HepG2 (cell line): ENCODE measurements around the gene AKAP8. TPM values are rescaled to one million over a fixed set of nuclear protein-coding genes. Genes with fewer than 3 reads are reported as not detected.

ENCODE experiments used
- EZH2 ChIP-seq: conservative IDR thresholded peaks from 2 replicates; pipeline ENCODE4 v1.6.1; 2012; ENCODE audit warnings: mild to moderate bottlenecking, low read depth, low read length, moderate library complexity
- FOXJ3 ChIP-seq: sonication (generic); formaldehyde crosslinking; IDR thresholded peaks from 2 replicates; pipeline ENCODE4 v1.4.0; 2020; ENCODE audit warnings: missing genetic modification reagents, mild to moderate bottlenecking, borderline replicate concordance
- KAT8 ChIP-seq: IDR thresholded peaks from 2 replicates; pipeline ENCODE4 v1.6.1; 2016; ENCODE audit warnings: missing genetic modification reagents, missing compliant biosample characterization
- NFIB ChIP-seq: sonication (generic); formaldehyde crosslinking; IDR thresholded peaks from 2 replicates; pipeline ENCODE4 v1.9.0; 2021; ENCODE audit warnings: missing genetic modification reagents, mild to moderate bottlenecking, borderline replicate concordance
- TAF15 ChIP-seq: fragments of 200-400 bp; formaldehyde crosslinking; IDR thresholded peaks from one replicate; pipeline ENCODE4 v1.6.1; 2018; ENCODE audit warnings: mild to moderate bottlenecking, low read depth, low read length; ENCODE audit not compliant: poor library complexity, severe bottlenecking
- YEATS2 ChIP-seq: sonication (generic); formaldehyde crosslinking; IDR thresholded peaks from 2 replicates; pipeline ENCODE4 v1.4.0; 2020; ENCODE audit warnings: missing genetic modification reagents, borderline replicate concordance
- ZBTB1 ChIP-seq: sonication (generic); formaldehyde crosslinking; IDR thresholded peaks from 2 replicates; pipeline ENCODE4 v1.4.0; 2020; ENCODE audit warnings: missing genetic modification reagents, borderline replicate concordance
- ZNF10 ChIP-seq: sonication (generic); formaldehyde crosslinking; IDR thresholded peaks from 2 replicates; pipeline ENCODE4 v1.4.0; 2020; ENCODE audit warnings: mild to moderate bottlenecking, low read depth, missing genetic modification reagents, borderline replicate concordance
- ZNF564 ChIP-seq: sonication (generic); formaldehyde crosslinking; IDR thresholded peaks from 2 replicates; pipeline ENCODE4 v1.8.1; 2023; ENCODE audit warnings: mild to moderate bottlenecking, missing genetic modification reagents
- ZNF629 ChIP-seq: sonication (generic); formaldehyde crosslinking; conservative IDR thresholded peaks from 2 replicates; pipeline ENCODE4 v1.5.0; 2020; ENCODE audit warnings: missing genetic modification reagents
- ZNF773 ChIP-seq: sonication (generic); formaldehyde crosslinking; IDR thresholded peaks from 2 replicates; pipeline ENCODE4 v1.4.0; 2020; ENCODE audit warnings: missing genetic modification reagents, borderline replicate concordance
- polyA plus RNA-seq, 8 experiments: library from polyadenylated mRNA; depleted of rRNA in 3 of 8; stranded (reverse) in 7 of 8; unstranded in 1 of 8; fragments of >200 nt; fragmentation: Illumina TruSeq in 4 of 8; extraction: Trizol in 4 of 8; gene quantifications; 2 replicates each; pipeline versions ENCODE4 v1.2.1 to v1.2.3, GENCODE V29; 2011 to 2016; ENCODE audit warnings: low read depth in 4 of 8, missing spikeins in 1 of 8, mixed read lengths in 1 of 8; ENCODE audit not compliant: insufficient read depth in 1 of 8
- total RNA-seq, 5 experiments: library from RNA; depleted of rRNA; stranded (reverse); fragments of >200 nt; fragmentation: Illumina TruSeq; extraction: Trizol; gene quantifications; 2 replicates each; pipeline ENCODE4 v1.2.3, GENCODE V29; 2016; ENCODE audit warnings: low read depth in 1 of 5
- TF ChIP-seq, protein P1 (sequence below): sonication (generic); formaldehyde crosslinking; IDR thresholded peaks from 2 replicates; pipeline ENCODE4 v1.4.0; 2020; ENCODE audit warnings: missing genetic modification reagents
- TF ChIP-seq, protein P2 (sequence below): sonication (generic); formaldehyde crosslinking; IDR thresholded peaks from 2 replicates; pipeline ENCODE4 v1.4.0; 2020; ENCODE audit warnings: low read depth, mild to moderate bottlenecking, missing genetic modification reagents
- TF ChIP-seq, protein P3 (sequence below): sonication (generic); formaldehyde crosslinking; IDR thresholded peaks from 2 replicates; pipeline ENCODE4 v1.5.0; 2020; ENCODE audit warnings: mild to moderate bottlenecking, missing genetic modification reagents
- TF ChIP-seq, protein P4 (sequence below): sonication (generic); formaldehyde crosslinking; IDR thresholded peaks from 2 replicates; pipeline ENCODE4 v1.9.0; 2022; ENCODE audit warnings: low read depth, missing genetic modification reagents
- TF ChIP-seq, protein P5 (sequence below): sonication (generic); formaldehyde crosslinking; IDR thresholded peaks from 2 replicates; pipeline ENCODE4 v1.5.1; 2020; ENCODE audit warnings: mild to moderate bottlenecking, missing genetic modification reagents, moderate library complexity

AKAP8 gene
- total and polyA plus RNA-seq, 2 of the 13 experiments (the other 11 are each of a cell fraction or from before 2014, with no cell fraction given), result 15.9 to 22.1 TPM

DNA sequence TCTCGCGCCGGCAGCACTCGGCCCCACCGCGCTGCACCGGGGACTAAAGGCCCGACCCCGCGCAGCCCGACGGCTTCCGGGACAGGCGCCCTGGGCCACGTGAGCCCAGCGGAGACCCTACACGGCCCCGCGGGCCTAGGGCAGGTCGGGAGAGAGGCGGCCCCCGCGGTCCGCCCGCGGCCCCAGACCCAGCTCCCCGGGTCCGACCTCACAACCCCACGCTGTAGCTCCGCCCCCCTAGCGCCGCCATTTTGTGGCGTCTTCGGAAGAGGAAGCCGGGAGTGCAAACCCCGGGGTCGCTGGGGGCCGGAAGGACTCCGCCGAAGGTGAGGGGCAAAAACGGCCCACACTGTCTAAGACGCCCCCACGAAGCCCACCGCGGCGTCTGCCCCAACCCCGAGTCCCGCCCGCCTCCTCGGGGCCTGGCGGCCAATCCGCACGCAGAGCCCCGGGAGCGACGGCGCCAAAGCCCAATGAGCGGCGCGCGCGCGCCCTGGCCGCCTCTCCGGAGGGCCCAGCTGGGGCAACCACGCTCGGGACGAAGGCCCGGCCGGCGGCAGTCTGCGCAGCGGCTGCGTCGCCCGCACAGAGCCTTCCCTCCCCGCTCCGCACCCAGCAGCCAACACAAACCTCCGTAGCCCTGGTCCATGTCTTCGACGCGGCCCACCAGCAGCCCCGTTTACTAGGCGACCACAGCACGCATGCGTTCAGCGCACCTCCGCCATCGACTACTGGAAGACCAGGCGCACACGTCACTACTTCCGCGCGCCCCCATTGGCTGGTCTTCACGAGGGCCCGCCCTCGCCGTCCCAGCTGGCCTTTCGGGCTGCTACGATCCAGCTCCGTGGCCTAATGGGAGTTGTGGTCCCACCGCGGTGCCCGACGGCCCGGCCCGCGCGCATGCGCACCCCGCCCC is at the start of gene AKAP8 (continued):
- TF ChIP-seq, protein P1, sequence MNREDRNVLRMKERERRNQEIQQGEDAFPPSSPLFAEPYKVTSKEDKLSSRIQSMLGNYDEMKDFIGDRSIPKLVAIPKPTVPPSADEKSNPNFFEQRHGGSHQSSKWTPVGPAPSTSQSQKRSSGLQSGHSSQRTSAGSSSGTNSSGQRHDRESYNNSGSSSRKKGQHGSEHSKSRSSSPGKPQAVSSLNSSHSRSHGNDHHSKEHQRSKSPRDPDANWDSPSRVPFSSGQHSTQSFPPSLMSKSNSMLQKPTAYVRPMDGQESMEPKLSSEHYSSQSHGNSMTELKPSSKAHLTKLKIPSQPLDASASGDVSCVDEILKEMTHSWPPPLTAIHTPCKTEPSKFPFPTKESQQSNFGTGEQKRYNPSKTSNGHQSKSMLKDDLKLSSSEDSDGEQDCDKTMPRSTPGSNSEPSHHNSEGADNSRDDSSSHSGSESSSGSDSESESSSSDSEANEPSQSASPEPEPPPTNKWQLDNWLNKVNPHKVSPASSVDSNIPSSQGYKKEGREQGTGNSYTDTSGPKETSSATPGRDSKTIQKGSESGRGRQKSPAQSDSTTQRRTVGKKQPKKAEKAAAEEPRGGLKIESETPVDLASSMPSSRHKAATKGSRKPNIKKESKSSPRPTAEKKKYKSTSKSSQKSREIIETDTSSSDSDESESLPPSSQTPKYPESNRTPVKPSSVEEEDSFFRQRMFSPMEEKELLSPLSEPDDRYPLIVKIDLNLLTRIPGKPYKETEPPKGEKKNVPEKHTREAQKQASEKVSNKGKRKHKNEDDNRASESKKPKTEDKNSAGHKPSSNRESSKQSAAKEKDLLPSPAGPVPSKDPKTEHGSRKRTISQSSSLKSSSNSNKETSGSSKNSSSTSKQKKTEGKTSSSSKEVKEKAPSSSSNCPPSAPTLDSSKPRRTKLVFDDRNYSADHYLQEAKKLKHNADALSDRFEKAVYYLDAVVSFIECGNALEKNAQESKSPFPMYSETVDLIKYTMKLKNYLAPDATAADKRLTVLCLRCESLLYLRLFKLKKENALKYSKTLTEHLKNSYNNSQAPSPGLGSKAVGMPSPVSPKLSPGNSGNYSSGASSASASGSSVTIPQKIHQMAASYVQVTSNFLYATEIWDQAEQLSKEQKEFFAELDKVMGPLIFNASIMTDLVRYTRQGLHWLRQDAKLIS, result no peak
- TF ChIP-seq, protein P2, sequence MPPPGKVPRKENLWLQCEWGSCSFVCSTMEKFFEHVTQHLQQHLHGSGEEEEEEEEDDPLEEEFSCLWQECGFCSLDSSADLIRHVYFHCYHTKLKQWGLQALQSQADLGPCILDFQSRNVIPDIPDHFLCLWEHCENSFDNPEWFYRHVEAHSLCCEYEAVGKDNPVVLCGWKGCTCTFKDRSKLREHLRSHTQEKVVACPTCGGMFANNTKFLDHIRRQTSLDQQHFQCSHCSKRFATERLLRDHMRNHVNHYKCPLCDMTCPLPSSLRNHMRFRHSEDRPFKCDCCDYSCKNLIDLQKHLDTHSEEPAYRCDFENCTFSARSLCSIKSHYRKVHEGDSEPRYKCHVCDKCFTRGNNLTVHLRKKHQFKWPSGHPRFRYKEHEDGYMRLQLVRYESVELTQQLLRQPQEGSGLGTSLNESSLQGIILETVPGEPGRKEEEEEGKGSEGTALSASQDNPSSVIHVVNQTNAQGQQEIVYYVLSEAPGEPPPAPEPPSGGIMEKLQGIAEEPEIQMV, result no peak; the same call in 1 of the 2 replicates
- TF ChIP-seq ZNF564 (peak; percentile 54), FOXJ3 (CRISPR knock-in tag) (no peak), ZNF10 (CRISPR knock-in tag) (no peak), EZH2 (no peak), ZBTB1 (CRISPR knock-in tag) (no peak), YEATS2 (peak; percentile 64; the same call in 1 of the 2 replicates), ZNF629 (no peak), ZNF773 (CRISPR knock-in tag) (no peak), NFIB (no peak), KAT8 (CRISPR knock-in tag) (peak; percentile 74), TAF15 (no peak)
- TF ChIP-seq, protein P3, sequence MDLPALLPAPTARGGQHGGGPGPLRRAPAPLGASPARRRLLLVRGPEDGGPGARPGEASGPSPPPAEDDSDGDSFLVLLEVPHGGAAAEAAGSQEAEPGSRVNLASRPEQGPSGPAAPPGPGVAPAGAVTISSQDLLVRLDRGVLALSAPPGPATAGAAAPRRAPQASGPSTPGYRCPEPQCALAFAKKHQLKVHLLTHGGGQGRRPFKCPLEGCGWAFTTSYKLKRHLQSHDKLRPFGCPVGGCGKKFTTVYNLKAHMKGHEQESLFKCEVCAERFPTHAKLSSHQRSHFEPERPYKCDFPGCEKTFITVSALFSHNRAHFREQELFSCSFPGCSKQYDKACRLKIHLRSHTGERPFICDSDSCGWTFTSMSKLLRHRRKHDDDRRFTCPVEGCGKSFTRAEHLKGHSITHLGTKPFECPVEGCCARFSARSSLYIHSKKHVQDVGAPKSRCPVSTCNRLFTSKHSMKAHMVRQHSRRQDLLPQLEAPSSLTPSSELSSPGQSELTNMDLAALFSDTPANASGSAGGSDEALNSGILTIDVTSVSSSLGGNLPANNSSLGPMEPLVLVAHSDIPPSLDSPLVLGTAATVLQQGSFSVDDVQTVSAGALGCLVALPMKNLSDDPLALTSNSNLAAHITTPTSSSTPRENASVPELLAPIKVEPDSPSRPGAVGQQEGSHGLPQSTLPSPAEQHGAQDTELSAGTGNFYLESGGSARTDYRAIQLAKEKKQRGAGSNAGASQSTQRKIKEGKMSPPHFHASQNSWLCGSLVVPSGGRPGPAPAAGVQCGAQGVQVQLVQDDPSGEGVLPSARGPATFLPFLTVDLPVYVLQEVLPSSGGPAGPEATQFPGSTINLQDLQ (CRISPR knock-in tag), result peak; percentile 44
- TF ChIP-seq, protein P4, sequence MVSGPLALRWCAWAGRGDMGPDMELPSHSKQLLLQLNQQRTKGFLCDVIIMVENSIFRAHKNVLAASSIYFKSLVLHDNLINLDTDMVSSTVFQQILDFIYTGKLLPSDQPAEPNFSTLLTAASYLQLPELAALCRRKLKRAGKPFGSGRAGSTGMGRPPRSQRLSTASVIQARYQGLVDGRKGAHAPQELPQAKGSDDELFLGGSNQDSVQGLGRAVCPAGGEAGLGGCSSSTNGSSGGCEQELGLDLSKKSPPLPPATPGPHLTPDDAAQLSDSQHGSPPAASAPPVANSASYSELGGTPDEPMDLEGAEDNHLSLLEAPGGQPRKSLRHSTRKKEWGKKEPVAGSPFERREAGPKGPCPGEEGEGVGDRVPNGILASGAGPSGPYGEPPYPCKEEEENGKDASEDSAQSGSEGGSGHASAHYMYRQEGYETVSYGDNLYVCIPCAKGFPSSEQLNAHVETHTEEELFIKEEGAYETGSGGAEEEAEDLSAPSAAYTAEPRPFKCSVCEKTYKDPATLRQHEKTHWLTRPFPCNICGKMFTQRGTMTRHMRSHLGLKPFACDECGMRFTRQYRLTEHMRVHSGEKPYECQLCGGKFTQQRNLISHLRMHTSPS, result no peak
- TF ChIP-seq, protein P5, sequence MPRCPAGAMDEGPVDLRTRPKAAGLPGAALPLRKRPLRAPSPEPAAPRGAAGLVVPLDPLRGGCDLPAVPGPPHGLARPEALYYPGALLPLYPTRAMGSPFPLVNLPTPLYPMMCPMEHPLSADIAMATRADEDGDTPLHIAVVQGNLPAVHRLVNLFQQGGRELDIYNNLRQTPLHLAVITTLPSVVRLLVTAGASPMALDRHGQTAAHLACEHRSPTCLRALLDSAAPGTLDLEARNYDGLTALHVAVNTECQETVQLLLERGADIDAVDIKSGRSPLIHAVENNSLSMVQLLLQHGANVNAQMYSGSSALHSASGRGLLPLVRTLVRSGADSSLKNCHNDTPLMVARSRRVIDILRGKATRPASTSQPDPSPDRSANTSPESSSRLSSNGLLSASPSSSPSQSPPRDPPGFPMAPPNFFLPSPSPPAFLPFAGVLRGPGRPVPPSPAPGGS, result peak; percentile 69
